HG03575 (cell line): ENCODE measurements around the gene DCAF11.

Experiments
- ATAC-seq: cut with Tn5 transposase; IDR thresholded peaks from one replicate; pipeline ENCODE4 v1.9.1; 2021; ENCODE audit not compliant: unreplicated experiment, insufficient number of reproducible peaks, low FRiP score; ENCODE audit errors: extremely low read depth

DCAF11 gene

DNA sequence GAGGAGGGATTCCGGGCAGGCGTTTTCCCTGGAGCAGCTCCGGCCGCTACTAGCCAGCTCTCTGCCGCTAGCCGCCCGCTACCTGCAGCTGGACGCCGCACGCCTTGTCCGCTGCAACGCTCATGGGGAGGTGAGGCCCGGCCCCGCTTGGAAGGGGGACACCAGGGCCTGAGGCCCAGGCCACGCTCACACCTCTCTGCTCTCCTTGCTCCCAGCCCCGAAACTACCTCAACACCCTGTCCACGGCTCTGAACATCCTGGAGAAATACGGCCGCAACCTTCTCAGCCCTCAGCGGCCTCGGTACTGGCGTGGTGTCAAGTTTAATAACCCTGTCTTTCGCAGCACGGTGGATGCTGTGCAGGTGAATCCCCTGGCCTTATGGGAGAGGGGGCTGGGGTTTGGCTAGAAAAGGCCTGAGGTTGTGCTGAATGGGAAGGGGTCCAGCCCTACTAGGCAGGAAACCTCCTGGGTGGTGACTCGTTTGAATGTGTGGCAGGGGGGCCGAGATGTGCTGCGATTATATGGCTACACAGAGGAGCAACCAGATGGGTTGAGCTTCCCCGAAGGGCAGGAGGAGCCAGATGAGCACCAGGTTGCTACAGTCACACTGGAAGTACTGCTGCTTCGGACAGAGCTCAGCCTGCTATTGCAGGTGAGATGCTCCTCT, 33.3 kb downstream of the DCAF11 start:
- ATAC-seq: no peak

DNA sequence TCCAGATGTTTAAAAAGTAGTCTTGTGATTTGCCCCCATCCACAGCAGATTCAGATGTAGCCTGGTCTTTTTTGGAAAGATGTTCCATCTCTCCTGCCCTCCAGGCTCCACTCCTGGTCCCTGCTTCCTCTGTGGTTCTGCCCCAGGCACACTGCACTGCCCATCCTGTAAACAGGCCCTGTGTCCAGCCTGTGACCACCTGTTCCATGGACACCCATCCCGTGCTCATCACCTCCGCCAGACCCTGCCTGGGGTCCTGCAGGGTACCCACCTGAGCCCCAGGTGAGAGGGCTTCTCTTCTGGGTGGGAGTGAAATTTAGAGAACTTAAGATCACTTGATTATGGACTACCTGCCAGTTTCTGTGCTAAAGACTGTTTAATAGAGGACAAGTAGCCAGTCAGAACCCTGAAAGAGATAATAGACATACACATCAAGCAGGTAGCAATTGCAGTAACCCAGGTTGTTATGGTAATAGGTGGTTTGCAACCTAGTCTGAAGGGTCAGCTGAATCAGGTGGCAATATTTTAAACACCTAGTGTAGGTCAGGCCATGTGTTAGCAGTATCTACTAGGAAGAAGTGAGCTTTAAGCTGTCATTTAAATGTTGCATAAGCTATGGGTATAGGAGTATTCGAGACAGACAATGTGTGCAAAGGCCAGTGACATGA, 34.9 kb downstream of the DCAF11 start:
- no peak for ATAC-seq

DNA sequence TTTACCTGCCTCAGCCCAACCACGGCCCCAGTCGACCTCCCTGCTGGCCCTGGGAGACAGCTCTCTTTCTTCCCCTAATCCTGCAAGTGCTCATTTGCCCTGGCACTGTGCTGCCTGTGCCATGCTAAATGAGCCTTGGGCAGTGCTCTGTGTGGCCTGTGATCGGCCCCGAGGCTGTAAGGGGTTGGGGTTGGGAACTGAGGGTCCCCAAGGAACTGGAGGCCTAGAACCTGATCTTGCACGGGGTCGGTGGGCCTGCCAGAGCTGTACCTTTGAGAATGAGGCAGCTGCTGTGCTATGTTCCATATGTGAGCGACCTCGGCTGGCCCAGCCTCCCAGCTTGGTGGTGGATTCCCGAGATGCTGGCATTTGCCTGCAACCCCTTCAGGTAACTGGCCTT, 35.5 kb downstream of the DCAF11 start:
- ATAC-seq: no peak

DNA sequence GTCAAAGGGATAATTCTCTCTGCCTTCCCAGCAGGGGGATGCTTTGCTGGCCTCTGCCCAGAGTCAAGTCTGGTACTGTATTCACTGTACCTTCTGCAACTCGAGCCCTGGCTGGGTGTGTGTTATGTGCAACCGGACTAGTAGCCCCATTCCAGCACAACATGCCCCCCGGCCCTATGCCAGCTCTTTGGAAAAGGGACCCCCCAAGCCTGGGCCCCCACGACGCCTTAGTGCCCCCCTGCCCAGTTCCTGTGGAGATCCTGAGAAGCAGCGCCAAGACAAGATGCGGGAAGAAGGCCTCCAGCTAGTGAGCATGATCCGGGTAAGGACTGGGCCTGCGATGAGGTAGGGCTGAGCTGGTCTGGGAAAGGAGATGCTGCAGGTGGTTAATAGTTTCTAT, 36.0 kb downstream of the DCAF11 start:
- no peak for ATAC-seq

GRCh38 chr14:24150993-24151392, 36.4 kb downstream of the DCAF11 start:
- no peak for ATAC-seq

DNA sequence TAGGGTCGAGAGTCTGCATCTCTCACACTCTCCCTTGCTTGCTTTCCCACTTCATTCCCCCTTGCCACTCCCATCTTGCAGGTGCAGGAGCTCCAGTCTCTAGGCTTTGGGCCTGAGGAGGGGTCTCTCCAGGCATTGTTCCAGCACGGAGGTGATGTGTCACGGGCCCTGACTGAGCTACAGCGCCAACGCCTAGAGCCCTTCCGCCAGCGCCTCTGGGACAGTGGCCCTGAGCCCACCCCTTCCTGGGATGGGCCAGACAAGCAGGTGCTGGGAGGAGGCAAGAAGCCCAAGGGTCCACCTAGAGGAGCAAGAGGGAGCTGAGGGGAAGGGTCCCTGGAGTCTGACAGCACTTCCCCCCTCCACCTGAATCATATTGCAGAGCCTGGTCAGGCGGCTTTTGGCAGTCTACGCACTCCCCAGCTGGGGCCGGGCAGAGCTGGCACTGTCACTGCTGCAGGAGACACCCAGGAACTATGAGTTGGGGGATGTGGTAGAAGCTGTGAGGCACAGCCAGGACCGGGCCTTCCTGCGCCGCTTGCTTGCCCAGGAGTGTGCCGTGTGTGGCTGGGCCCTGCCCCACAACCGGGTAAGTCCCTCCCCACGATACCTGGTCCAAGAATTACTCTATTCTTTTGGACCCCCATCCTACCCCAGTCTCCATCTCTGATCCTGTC, 37.0 kb downstream of the DCAF11 start:
- ATAC-seq: no peak

DNA sequence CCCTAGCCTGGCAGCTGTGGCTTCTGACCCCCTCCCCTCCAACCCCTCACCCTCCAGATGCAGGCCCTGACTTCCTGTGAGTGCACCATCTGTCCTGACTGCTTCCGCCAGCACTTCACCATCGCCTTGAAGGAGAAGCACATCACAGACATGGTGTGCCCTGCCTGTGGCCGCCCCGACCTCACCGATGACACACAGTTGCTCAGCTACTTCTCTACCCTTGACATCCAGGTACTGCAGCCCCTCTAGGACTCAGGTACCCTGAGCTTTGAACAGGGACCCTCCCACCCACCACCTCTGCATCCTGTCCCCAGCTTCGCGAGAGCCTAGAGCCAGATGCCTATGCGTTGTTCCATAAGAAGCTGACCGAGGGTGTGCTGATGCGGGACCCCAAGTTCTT, 40.5 kb downstream of the DCAF11 start:
- no peak for ATAC-seq

- no peak for ATAC-seq
These were observed 42.3 kb downstream of the DCAF11 start for GRCh38 chr14:24156840-24157239.

DNA sequence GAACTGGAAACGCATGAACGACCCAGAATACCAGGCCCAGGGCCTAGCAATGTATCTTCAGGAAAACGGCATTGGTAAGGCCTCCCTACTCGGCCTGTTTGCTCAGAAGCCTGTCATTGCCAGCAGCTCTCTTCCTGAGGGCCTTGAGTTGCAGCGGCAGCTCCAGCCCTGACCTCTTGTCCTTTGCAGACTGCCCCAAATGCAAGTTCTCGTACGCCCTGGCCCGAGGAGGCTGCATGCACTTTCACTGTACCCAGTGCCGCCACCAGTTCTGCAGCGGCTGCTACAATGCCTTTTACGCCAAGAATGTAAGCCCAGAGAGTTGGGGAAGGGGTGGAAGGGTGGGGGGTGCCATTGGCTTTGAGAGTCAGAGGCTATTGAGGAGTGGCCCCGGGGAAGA, 42.8 kb downstream of the DCAF11 start:
- ATAC-seq: no peak

DNA sequence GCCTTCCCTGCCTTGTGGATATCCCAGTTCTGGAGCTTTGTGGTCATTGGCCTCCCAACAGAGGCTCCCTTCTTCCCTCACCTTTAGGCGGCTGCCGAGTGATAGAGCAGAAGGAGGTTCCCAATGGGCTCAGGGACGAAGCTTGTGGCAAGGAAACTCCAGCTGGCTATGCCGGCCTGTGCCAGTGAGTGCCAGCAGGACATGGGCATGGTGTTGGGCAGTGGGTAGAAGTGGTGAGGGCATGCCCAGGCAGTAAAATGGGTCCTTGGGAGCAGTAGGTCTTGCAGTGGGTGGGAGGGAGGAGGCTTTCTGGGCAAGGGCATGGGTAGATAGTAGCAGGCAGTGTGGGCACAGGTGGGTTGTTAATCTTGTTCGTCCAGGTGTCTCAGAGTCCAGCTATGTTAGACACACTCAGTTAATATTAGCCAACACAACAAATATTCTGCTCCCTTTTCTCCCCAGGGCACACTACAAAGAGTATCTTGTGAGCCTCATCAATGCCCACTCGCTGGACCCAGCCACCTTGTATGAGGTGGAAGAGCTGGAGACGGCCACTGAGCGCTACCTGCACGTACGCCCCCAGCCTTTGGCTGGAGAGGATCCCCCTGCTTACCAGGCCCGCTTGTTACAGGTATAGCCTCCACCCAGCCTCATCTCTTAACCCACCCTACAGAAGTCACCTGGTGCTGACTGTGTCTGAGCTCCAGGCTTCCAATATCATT, 45.4 kb downstream of the DCAF11 start:
- ATAC-seq: no peak

DNA sequence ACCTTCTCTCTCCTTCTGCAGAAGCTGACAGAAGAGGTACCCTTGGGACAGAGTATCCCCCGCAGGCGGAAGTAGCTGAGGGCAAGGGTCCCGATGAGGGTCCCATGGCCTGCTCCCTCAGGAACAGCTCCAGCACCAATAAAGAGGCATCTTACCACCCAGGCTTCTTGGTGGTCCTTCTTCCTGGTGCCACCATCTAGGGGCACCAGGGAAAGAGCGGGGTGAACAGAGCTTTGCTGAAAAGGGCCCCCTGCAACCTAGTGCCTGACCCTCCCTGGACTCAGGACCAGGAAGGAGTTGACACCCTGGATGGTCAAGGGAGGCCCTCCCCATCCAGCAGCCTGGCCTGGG, 45.9 kb downstream of the DCAF11 start:
- no peak for ATAC-seq

DNA sequence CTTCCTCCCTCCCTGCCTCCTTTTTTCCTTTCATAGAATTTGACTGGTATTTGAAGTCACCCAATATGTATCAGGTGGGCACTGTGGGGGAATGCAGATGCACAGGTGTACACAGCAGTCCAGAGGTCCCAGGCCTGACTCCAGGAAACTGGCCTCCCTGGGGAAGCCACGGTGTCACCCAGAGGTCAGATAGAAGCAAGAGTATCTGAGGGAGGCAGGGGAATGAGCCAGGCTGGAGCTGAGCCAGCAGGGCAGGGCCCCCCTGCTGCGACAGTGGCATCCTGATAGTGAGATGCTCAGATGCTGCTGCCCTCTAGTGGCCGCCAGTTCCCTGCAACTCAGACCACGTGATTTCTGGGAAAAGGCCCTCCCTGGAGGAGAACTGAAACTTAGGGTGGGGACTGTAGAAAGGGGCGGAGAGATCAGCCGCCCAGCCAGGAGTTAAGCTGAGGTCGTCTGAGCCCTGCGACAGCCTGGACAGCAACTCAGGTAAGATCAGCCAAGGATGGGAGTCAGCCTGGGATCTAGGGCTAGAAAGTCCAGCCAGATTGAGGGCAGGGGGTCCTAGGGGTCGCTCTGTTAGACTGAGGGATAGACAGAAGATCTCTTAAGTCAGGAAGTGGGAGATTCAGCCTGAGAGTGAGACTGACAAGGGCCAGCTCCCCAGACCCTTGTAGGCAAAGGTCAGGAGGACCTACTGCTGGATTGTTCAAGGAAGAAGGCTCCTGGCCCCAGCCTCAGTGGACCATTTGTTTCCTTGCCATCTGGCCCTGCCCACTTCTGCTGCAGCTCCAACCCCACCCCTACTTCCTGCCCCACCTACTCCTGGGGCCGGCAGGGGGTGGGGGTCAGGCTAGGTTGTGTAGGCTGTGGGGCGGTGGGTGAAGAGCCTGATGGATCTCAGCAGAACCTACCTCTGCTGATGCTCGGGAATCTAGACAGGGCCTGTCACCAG, 46.5 kb downstream of the DCAF11 start, which contains the start of gene IRF9:
Gene IRF9, plus strand, starts transcription at position 416 of the 955 bp plus-strand sequence. CDS start 880 bp downstream, outside the sequence.
- peak; percentile 60 for ATAC-seq

DNA sequence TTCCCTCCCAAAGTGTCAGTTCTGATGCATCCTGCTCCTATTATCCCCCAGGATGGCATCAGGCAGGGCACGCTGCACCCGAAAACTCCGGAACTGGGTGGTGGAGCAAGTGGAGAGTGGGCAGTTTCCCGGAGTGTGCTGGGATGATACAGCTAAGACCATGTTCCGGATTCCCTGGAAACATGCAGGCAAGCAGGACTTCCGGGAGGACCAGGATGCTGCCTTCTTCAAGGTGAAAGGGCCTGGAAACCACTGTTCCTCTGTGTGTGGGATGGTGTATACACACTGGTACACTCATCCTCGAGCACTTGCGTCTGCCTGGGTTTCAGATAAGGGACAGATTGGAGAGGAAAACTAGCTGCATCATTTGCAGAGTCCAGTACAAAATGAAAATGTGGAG, 47.5 kb downstream of the DCAF11 start:
- no peak for ATAC-seq

DNA sequence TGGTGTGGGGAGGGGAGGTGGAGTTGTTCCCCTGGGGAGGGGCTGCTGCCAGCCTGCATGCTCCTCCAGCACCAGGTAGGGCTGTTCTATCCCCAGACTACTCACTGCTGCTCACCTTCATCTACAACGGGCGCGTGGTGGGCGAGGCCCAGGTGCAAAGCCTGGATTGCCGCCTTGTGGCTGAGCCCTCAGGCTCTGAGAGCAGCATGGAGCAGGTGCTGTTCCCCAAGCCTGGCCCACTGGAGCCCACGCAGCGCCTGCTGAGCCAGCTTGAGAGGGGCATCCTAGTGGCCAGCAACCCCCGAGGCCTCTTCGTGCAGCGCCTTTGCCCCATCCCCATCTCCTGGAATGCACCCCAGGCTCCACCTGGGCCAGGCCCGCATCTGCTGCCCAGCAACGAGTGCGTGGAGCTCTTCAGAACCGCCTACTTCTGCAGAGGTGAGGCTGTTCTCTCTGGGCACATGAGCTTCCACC, 50.0 kb downstream of the DCAF11 start:
- no peak for ATAC-seq

- ATAC-seq: no peak
These were observed 51.2 kb downstream of the DCAF11 start for GRCh38 chr14:24165785-24166184.

DNA sequence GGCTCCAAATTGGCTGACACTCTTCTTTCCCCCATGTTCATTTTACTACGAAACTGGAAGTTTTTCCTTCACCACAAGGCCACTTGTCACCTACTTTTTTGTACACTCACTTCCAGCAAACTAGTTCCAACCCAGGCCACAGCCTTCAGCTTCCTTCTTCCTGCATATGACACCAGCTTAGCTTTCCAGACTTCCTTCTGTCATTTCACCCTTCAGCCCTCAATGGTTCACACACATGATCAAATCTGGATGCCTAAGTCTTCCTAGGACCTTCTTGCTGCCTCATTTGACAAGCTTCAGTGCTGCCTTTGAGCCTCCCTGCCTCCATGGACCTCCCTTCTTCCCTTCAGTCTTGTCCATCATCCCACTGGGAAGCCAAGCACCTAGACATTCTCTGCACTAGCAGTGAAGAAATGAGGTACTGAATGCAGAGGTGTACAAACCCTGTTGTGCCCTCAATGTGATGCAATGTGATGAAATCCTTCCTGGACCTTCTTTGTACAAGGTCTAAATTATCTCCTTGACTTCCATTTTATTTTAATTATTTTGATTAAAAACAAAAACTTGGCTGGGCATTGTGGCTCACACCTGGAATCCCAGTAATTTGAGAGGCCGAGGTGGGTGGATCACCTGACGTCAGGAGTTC, 53.0 kb downstream of the DCAF11 start:
- ATAC-seq: no peak

GRCh38 chr14:24171422-24172260, 57.1 kb downstream of the DCAF11 start, which contains the start of gene REC8:
Gene REC8 (plus strand): TSS chr14:24172080. CDS start chr14:24172553, 473 bp downstream.
- ATAC-seq: peak; percentile 30
